ENCODE results near the gene PCDHB5. TPM values are rescaled to one million over a fixed set of nuclear protein-coding genes. Genes with fewer than 3 reads are reported as not detected.

PCDHB5 gene
- total and polyA plus RNA-seq, 10 of the 15 experiments (the other 5 are each of a cell fraction or from before 2014, with no cell fraction given), result 0.09 TPM; not detected in 9

GRCh38 chr5:141094481-141095262, 40.3 kb upstream of the PCDHB5 start, which contains the start of gene PCDHB2:
PCDHB2 (plus strand) TSS chr5:141094615; CDS start chr5:141094791, 176 bp downstream.
- Histone ChIP-seq H3K27ac (ENCODE audit: control insufficient read depth, insufficient read depth) (no peak within 1 kb of the TSS), H3K4me1 (ENCODE audit: control insufficient read depth, insufficient read depth, low read length) (no peaks in the 10 kb centered on the region), H3K4me2 (ENCODE audit: control insufficient read depth, insufficient read depth) (no peak within 1 kb of the TSS), H2AFZ (ENCODE audit: control insufficient read depth, low read depth, low read length) (no peak within 1 kb of the TSS; the same call in 1 of the 2 replicates), H3K79me2 (ENCODE audit: control insufficient read depth, insufficient read depth, low read length) (no peaks in the 10 kb centered on the region), H3K9ac (ENCODE audit: control insufficient read depth, insufficient read depth, low read length) (no peak within 1 kb of the TSS), H4K20me1 (ENCODE audit: control insufficient read depth, insufficient read depth) (no peaks in the 10 kb centered on the region), H3K27me3 (replicated peaks in 1 of 2; ENCODE audit: control insufficient read depth in 2 of 2, insufficient read depth in 2 of 2, low read length in 1 of 2) (no peaks in the 10 kb centered on the region), H3K4me3 (no peak within 1 kb of the TSS), H3K9me3 (replicated peaks; ENCODE audit: control insufficient read depth, insufficient read depth, low read length) (no peaks in the 10 kb centered on the region; the same call in 2 of the 3 replicates), H3K36me3 (ENCODE audit: control insufficient read depth in 2 of 2, insufficient read depth in 2 of 2, low read length in 1 of 2) (no peaks in the 10 kb centered on the region)
- CTCF ChIA-PET, result interaction anchor here (0.5 to 1.2 kb wide), 3 partner anchors 8 to 309 kb away, joined by 3 to 4 read pairs (median 3); no protein-coding TSS in a partner anchor
- RAD21 ChIA-PET (ENCODE audit: unreplicated experiment), result interaction anchor here (0.6 kb wide), 1 partner anchor 1363 kb away, joined by 5 read pairs; no protein-coding TSS in a partner anchor
- BruUV-seq (replicated peaks), result no TSS peak
- SMC1A ChIA-PET (ENCODE audit: uncharacterized antibody, unreplicated experiment), result no interaction called here
- no peak for ATAC-seq
- TF ChIP-seq ZBTB11 (CRISPR knock-in tag; IDR thresholded peaks at IDR 0.05) (no peak), NFXL1 (IDR thresholded peaks at IDR 0.05; ENCODE audit: borderline replicate concordance) (no peak), HDAC2 (IDR thresholded peaks at IDR 0.05) (no peak), PBX3 (IDR thresholded peaks at IDR 0.05; ENCODE audit: insufficient replicate concordance, low read depth, low read length) (no peak), PAX8 (IDR thresholded peaks at IDR 0.05) (no peak), CTCF (IDR thresholded peaks at IDR 0.05 in 2 of 3, conservative IDR thresholded peaks at IDR 0.05 in 1 of 3; ENCODE audit: control insufficient read depth in 2 of 3, extremely low read depth in 1 of 3, insufficient read depth in 1 of 3, low read depth in 3 of 3, low read length in 3 of 3) (peak in 1 of 3 experiments; percentile 15; a peak in 1 of 6 replicates), SMAD1 (IDR thresholded peaks at IDR 0.05; ENCODE audit: low read depth, partially characterized antibody) (no peak), MYC (IDR thresholded peaks at IDR 0.05; ENCODE audit: insufficient read depth, insufficient read length, insufficient replicate concordance, low read length, severe bottlenecking) (no peak)
- in situ Hi-C loops (cut with MboI), result no loop called here
- POLR2A ChIA-PET, result no interaction called here
- intact Hi-C loops (cut with micrococcal nuclease; ENCODE audit: unreplicated experiment), result no loop called here
- WGBS (ENCODE audit: insufficient coverage, insufficient replicate concordance, low lambda C conversion rate, missing lambda C conversion rate), result 19% methylated on average over 29 of the region's 29 CpGs
- FAIRE-seq, result no peak
- DNase-seq (ENCODE audit: low read depth, low spot score), result no peak
